HG02840 (cell line): ENCODE results near the gene FCHSD1.
"Not testable (repeated sequence)": the region's sequence is repeated elsewhere in the genome, so short reads cannot be mapped to it uniquely, and the experiment has no call there.

Source experiments
- ATAC-seq: cut with Tn5 transposase; IDR thresholded peaks from one replicate; pipeline ENCODE4 v1.9.1; 2021; ENCODE audit warnings: mild to moderate bottlenecking, moderate library complexity, moderate number of reproducible peaks; ENCODE audit not compliant: unreplicated experiment, low FRiP score

FCHSD1 gene

DNA sequence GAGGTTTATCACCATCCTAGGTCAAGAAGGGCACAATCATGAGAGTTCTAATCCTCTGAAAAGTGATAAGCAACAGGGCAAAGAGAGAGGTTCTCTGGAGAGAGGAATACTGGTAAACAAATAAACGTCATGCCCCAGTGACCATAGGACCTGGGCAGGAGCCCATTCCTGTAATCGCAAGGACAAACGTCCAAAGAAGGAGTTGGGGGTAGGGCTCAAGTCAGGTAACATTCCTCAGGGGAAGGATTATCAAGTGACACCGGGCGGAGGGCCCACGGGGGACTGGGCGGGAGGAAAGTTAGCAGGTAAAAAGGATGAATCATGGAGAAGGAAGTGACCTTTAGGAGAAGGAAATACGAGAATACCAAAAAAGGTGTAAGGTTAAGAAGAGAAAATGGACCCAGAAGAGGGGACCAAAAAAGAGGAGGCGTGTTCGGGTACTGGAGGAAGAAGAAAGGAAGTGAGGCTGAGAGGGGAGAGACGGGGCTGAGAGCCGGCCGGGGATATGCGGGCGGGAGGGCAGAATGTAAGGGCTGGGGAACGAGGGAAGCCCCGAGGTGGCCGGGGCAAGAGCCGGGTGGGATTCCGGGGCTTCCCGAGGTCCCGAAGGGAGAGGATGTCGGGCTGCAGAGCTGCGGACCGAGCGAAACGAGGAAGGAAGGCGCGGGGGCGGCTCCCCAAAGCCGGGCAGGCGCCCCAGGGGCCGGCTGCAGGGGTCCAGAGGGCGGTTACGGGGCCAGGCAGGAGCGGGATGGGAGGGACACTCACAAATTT lies 33.0 kb downstream of the FCHSD1 start:
- peak; percentile 33 for ATAC-seq

DNA sequence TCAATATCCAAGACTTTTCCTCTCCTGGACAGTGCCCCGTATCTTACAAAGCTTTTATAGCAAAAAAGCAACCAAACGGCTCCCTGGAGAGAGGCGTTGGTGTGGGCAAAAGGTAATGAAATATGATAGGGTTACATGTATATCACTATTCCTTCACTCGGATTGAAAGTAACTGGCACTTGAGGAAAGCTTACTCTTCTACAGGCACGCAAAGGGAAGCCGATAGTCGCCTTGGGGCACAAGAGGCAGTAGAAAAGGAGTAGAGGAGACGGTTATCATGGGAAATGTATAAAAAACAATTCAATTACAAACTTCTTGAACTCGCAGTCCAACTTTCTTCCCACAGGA lies 33.6 kb downstream of the FCHSD1 start:
- ATAC-seq = no peak

DNA sequence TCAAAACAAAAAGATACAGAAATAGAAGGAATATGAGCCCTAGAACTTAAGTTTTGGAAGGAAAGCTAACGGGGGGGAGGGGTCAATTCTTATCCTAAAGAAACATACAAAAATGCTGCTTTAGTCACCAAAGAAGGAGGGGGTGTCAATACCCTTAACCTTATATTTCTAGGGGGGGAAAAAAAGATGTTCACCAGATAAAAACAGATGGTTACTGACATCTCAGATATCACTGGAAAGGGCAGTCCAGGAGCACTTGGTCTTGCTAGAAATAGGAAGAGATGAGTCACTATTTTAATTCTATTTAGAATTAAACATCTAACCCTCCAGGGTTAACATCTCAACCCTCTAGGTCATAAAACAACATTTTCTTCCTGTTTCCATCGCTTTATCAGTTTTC lies 34.1 kb downstream of the FCHSD1 start:
- no peak for ATAC-seq

DNA sequence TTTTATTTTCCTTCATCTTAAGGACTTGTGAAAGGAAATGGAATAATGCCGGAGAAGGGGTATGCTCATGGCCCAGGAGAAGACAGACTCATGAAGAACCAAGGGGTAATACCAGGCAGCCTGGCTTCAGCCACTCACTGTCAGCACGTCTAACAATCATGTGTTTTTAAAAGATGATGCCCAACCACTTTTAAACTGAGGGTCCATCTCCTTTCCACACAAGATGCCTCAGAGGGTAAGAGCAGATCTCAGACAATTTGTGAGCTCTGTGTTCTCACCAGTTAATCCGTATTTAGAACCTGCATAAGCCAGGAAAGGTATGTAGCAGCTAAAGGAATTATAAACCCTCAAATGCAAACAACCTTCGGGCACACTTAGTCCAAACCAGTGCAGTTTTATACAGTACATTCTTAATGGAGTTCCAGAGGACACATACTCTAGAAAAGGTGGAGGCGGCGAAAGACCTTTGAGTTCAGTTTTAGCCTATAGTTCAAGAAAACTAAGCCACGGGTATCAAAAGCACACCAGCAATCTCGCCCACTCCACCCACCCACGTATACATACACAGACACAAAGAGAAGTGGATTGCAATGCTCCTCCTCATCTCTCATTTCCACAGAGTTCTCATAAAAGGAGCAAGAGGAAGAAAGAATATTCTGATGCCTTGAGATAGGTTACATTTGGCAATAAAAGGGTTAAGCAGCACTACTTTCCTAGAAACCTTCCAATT lies 35.1 kb downstream of the FCHSD1 start:
- no peak for ATAC-seq

- ATAC-seq = no peak
These were observed 37.9 kb downstream of the FCHSD1 start for GRCh38 chr5:141613344-141613743.

- no peak for ATAC-seq
These were observed 39.9 kb downstream of the FCHSD1 start for GRCh38 chr5:141611289-141611688.

DNA sequence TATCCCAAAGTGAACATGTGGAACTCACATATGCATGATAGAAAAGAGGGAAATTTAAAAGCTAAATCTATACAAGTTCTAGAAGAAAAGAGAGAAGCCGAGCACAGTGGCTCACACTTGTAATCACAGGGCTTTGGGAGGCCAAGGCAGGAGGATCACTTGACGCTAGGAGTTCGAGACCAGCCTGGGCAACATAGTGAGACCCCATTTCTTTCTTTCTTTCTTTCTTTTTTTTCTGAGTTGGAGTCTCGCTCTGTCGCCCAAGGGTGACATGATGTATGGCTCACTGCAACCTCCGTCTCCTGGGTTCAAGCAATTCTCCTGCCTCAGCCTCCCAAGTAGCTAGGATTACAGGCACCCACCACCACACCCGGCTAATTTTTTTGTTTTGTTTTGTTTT lies 41.3 kb downstream of the FCHSD1 start:
- ATAC-seq = not testable (repeated sequence)

- no peak for ATAC-seq
These were observed 42.2 kb downstream of the FCHSD1 start for GRCh38 chr5:141609044-141609443.

DNA sequence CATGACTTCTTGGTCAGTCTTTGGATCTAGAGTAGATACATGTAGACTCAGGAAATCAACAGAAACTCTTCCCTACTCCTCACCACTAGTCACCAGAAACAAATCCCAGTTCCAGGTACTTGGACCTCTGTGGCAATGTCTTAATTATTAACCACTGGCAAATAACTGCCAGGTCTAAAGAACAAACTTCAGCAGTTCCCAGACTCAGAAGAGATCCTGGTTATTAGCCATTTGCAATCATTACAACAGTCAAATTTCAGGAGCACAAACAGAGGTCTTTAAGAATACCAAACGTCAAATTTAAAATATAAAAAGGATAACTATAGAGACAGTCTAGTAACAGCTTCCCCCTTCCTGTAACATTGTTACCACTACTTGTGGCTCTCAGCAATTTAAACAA lies 42.7 kb downstream of the FCHSD1 start:
- no peak for ATAC-seq

GRCh38 chr5:141608046-141608445 lies 43.2 kb downstream of the FCHSD1 start:
- ATAC-seq = no peak

DNA sequence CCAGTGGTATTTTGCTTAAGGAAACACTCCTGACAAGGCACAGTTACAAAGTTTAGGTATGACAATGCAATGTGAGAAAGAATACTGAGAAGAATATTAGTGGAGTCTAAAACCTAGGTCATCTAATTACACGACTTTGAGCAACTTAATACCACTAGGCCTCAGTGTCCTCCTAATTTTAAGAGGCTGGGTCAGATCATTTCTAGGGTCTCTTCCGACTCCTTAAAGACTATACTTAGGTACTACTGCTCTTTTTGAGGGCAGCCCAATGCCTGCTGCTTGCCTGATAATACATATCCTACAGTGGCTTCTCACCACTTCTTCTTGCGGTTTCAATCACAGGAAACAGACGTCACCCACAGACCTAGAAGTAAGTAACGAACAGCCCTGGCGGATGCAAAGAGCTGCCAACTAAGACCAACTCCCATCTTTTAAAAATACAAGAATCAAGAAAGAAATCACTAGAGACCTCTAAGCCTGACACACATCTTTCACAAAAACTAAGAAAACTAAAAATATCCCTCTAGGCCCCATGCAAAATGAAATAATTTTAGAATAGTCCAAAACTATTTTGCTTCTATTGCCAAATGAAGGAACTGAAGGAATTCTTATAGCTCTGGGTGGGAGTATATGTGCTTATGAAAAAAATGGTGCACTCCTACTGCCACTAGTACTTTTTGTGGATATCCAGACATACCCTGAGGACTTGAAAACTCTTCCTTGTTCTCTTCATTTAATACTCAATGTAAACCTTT lies 45.5 kb downstream of the FCHSD1 start:
- peak; percentile 92 for ATAC-seq

- ATAC-seq = no peak
These were observed 47.1 kb downstream of the FCHSD1 start for GRCh38 chr5:141603923-141604717.

DNA sequence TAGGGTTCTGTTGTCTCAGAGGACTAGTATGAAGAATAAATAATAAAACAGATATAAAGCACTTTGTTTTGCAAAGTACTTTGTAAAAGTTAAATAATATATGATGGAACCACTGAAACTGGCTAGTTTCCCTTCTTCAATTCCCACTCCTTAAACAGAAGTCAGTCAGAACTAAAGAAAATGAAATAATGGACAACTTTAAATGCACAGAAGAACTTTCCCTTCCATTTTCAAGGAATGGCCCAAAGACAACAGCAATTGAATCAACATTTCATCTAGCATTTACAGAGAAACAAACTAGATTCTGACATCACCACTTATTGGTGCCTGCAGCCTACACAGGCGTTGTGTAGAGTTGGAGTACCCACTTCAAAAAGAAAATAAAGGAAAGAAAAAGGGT lies 48.6 kb downstream of the FCHSD1 start:
- no peak for ATAC-seq

GRCh38 chr5:141598391-141599345 lies 52.5 kb downstream of the FCHSD1 start:
- ATAC-seq = no peak

- ATAC-seq = no peak
These were observed 53.4 kb downstream of the FCHSD1 start for GRCh38 chr5:141597814-141598213.

GRCh38 chr5:141597394-141597793 lies 53.8 kb downstream of the FCHSD1 start:
- no peak for ATAC-seq

- no peak for ATAC-seq
These were observed 54.4 kb downstream of the FCHSD1 start for GRCh38 chr5:141596867-141597266.

- ATAC-seq = no peak
These were observed 61.1 kb downstream of the FCHSD1 start for GRCh38 chr5:141590127-141590526.
